Panc1 (cell line): ENCODE data around the gene RIMS1. TPM values are rescaled to one million over a fixed set of nuclear protein-coding genes. Genes with fewer than 3 reads are reported as not detected.

Experiments used
- ATAC-seq: fragments of 200-7000 bp; cut with Tn5 transposase; 2 replicates; pipeline ENCODE4 v1.9.1; 2020; ENCODE audit warnings: mild to moderate bottlenecking, moderate library complexity
- BruUV-seq: library from RNA; stranded (reverse); fragments of 400-500 nt; replicated peaks from 2 replicates; lab custom pipeline; 2021; lab: Mats Ljungman, UMichigan
- CTCF ChIA-PET: fragments of 300-600 bp; sonication (Branson Sonifier 250); formaldehyde crosslinking; loops from one replicate; lab custom pipeline; 2022; ENCODE audit warnings: antibody characterized with exemption; lab: Charles Lee
- POLR2A ChIA-PET: fragments of 300-600 bp; sonication (Branson Sonifier 250); formaldehyde crosslinking; loops from one replicate; lab custom pipeline; 2022; ENCODE audit warnings: antibody characterized with exemption; lab: Charles Lee
- DNase-seq: peaks from one replicate; pipeline ENCODE4 v3.0.0-alpha.2; 2010; ENCODE audit warnings: low read depth, low spot score
- H3K27ac ChIP-seq: 2 replicates; pipeline ENCODE4 v1.5.1; 2011; ENCODE audit warnings: mild to moderate bottlenecking, low read length, inconsistent platforms
- H3K27me3 ChIP-seq: fragments of 200-500 bp; sonication (Bioruptor generic); 2 replicates; pipeline ENCODE4 v1.6.0; 2014; ENCODE audit warnings: low read length, inconsistent platforms; ENCODE audit not compliant: control insufficient read depth, insufficient read depth
- H3K36me3 ChIP-seq: fragments of 200-500 bp; sonication (Bioruptor generic); 2 replicates; pipeline ENCODE4 v1.5.1; 2014; ENCODE audit warnings: inconsistent platforms, mild to moderate bottlenecking, low read length, moderate library complexity; ENCODE audit not compliant: control insufficient read depth, insufficient read depth
- H3K4me1 ChIP-seq: 2 replicates; pipeline ENCODE4 v1.5.1; 2011; ENCODE audit warnings: inconsistent platforms, mild to moderate bottlenecking, low read length, moderate library complexity; ENCODE audit not compliant: control insufficient read depth, insufficient read depth
- H3K4me3 ChIP-seq, 2 experiments: 2 replicates each; pipeline ENCODE4 v1.5.1; 2011 to 2012; ENCODE audit warnings: low read depth in 2 of 2, low read length in 2 of 2, mild to moderate bottlenecking in 2 of 2, inconsistent platforms in 1 of 2, moderate library complexity in 1 of 2
- H3K9me3 ChIP-seq: fragments of 200-500 bp; sonication (Bioruptor generic); 2 replicates; pipeline ENCODE4 v1.5.1; 2014; ENCODE audit warnings: low read depth, mild to moderate bottlenecking, inconsistent platforms, low read length, moderate library complexity; ENCODE audit not compliant: control insufficient read depth, insufficient read depth
- POLR2AphosphoS5 ChIP-seq: IDR thresholded peaks from 2 replicates; pipeline ENCODE4 v1.6.1; 2012; ENCODE audit warnings: mild to moderate bottlenecking, low read depth, low read length, moderate library complexity
- SIN3A ChIP-seq: IDR thresholded peaks from 2 replicates; pipeline ENCODE4 v1.6.1; 2012; ENCODE audit warnings: low read depth, mild to moderate bottlenecking, low read length, moderate library complexity, borderline replicate concordance; ENCODE audit not compliant: insufficient read depth
- TCF7L2 ChIP-seq: IDR thresholded peaks from 2 replicates; pipeline ENCODE4 v1.6.1; 2011; ENCODE audit warnings: mild to moderate bottlenecking, low read depth, low read length, inconsistent platforms
- in situ Hi-C: cut with HindIII; loops from 2 replicates; pipeline ENCODE4 v1.10.0; 2016; ENCODE audit warnings: low sequenced_read_pairs, low pct_unique_long_range_greater_than_20kb
- intact Hi-C: fragments of 100-400 bp; cut with micrococcal nuclease; formaldehyde crosslinking; loops from one replicate; pipeline ENCODE4 v1.10.0; 2022; ENCODE audit not compliant: unreplicated experiment
- total RNA-seq: library from RNA; stranded (reverse); gene quantifications from one replicate; pipeline ENCODE4 v1.2.1, GENCODE V29; 2021; ENCODE audit not compliant: unreplicated experiment
- TF ChIP-seq, protein P1 (sequence below): fragments of 450-650 bp; IDR thresholded peaks from 2 replicates; pipeline ENCODE4 v1.5.1; 2017; ENCODE audit warnings: mild to moderate bottlenecking
- TF ChIP-seq, protein P2 (sequence below), 2 experiments: IDR thresholded peaks; 2 replicates each; pipeline ENCODE4 v1.6.1; 2011 to 2012; ENCODE audit warnings: low read depth in 2 of 2, control low read depth in 1 of 2, low read length in 1 of 2, mild to moderate bottlenecking in 1 of 2, moderate library complexity in 1 of 2; ENCODE audit not compliant: insufficient read depth in 1 of 2

The RIMS1 gene
- total RNA-seq, 1 experiment from 2014 or later = 0.18 TPM

DNA sequence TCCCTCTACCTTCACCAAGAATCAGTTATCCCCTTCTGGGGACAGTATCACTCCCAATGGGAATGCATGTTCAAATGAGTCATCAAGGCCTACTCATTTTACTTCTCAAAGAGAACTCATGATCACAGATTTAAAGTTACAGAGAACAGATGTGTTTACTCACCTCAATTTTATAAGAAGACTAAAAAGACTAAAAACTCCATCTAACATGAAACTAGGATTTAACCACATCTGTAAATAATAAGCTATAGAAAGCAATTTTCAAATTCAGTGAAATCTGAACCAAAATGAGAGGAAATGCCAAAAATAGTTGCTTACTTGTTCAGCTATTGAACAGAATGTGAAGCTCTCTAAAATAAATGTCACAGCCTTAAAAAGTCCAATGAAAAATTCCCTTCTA lies 435.4 kb downstream of the RIMS1 start:
- Histone ChIP-seq H3K27ac (no peak overlapping the region), H3K4me1 (no peaks in the 10 kb centered on the region), H3K27me3 (peaks cover 9% of the 10 kb centered on the region; the same call in 1 of the 2 replicates), H3K36me3 (no peaks in the 10 kb centered on the region), H3K9me3 (no peaks in the 10 kb centered on the region), H3K4me3 (no peak overlapping the region)
- ATAC-seq (no peak), DNase-seq (no peak)
- in situ Hi-C loops = no loop called here
- POLR2A ChIA-PET = no interaction called here
- intact Hi-C loops = no loop called here
- TF ChIP-seq, protein P1, sequence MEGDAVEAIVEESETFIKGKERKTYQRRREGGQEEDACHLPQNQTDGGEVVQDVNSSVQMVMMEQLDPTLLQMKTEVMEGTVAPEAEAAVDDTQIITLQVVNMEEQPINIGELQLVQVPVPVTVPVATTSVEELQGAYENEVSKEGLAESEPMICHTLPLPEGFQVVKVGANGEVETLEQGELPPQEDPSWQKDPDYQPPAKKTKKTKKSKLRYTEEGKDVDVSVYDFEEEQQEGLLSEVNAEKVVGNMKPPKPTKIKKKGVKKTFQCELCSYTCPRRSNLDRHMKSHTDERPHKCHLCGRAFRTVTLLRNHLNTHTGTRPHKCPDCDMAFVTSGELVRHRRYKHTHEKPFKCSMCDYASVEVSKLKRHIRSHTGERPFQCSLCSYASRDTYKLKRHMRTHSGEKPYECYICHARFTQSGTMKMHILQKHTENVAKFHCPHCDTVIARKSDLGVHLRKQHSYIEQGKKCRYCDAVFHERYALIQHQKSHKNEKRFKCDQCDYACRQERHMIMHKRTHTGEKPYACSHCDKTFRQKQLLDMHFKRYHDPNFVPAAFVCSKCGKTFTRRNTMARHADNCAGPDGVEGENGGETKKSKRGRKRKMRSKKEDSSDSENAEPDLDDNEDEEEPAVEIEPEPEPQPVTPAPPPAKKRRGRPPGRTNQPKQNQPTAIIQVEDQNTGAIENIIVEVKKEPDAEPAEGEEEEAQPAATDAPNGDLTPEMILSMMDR = no peak
- TF ChIP-seq, protein P2, sequence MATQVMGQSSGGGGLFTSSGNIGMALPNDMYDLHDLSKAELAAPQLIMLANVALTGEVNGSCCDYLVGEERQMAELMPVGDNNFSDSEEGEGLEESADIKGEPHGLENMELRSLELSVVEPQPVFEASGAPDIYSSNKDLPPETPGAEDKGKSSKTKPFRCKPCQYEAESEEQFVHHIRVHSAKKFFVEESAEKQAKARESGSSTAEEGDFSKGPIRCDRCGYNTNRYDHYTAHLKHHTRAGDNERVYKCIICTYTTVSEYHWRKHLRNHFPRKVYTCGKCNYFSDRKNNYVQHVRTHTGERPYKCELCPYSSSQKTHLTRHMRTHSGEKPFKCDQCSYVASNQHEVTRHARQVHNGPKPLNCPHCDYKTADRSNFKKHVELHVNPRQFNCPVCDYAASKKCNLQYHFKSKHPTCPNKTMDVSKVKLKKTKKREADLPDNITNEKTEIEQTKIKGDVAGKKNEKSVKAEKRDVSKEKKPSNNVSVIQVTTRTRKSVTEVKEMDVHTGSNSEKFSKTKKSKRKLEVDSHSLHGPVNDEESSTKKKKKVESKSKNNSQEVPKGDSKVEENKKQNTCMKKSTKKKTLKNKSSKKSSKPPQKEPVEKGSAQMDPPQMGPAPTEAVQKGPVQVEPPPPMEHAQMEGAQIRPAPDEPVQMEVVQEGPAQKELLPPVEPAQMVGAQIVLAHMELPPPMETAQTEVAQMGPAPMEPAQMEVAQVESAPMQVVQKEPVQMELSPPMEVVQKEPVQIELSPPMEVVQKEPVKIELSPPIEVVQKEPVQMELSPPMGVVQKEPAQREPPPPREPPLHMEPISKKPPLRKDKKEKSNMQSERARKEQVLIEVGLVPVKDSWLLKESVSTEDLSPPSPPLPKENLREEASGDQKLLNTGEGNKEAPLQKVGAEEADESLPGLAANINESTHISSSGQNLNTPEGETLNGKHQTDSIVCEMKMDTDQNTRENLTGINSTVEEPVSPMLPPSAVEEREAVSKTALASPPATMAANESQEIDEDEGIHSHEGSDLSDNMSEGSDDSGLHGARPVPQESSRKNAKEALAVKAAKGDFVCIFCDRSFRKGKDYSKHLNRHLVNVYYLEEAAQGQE (IDR thresholded peaks at IDR 0.05; ENCODE audit: insufficient read depth in 1 of 2, low read depth in 2 of 2, low read length in 1 of 2) = no peak
- TF ChIP-seq POLR2AphosphoS5 = no peak
- no peak for TF ChIP-seq TCF7L2
- TF ChIP-seq SIN3A = no peak
- CTCF ChIA-PET = no interaction called here
- no TSS peak for BruUV-seq

DNA sequence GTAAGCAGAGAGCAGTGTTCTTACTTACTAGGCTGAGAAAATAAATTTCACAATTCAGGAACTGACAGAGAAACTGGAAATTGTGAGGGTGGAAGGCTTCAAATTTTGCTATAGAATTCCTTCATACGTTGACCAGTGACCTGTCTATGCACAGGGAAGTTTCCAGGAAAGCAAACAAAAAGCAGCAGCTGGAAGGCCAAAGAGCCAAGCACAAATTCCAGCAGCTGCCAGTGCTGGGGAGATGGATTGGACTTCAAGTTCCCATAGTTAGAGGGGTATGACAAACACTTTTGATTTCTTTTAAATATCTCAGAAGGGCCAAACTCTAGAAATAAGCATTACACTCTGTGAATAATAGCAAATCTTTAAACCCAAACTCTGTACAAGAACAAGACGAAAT lies 436.4 kb downstream of the RIMS1 start:
- POLR2A ChIA-PET = no interaction called here
- ATAC-seq (no peak), DNase-seq (no peak)
- no peak overlapping the region for H3K4me3 ChIP-seq
- BruUV-seq = no TSS peak
- peaks cover 9% of the 10 kb centered on the region; the same call in 1 of the 2 replicates for H3K27me3 ChIP-seq
- no peaks in the 10 kb centered on the region for H3K9me3 ChIP-seq
- H3K36me3 ChIP-seq = no peaks in the 10 kb centered on the region
- H3K4me1 ChIP-seq = no peaks in the 10 kb centered on the region
- no peak overlapping the region for H3K27ac ChIP-seq
- in situ Hi-C loops = no loop called here
- intact Hi-C loops = no loop called here
- TF ChIP-seq, protein P1 = no peak
- TF ChIP-seq POLR2AphosphoS5 = no peak
- TF ChIP-seq TCF7L2 = no peak
- TF ChIP-seq, protein P2 (IDR thresholded peaks at IDR 0.05; ENCODE audit: insufficient read depth in 1 of 2, low read depth in 2 of 2, low read length in 1 of 2) = no peak
- no peak for TF ChIP-seq SIN3A
- CTCF ChIA-PET = no interaction called here
